ENCODE results near the gene FOXP1. TPM values are rescaled to one million over a fixed set of nuclear protein-coding genes. Genes with fewer than 3 reads are reported as not detected.

The FOXP1 gene
- total RNA-seq, 4 donors from 2014 or later: 13.2 to 46.6 (median 29.2) TPM

GRCh38 chr3:71602256-71602655, 18.7 kb upstream of the FOXP1 start:
- no peak overlapping the region for H3K27ac ChIP-seq
- H3K9me3 ChIP-seq: no peaks in the 10 kb centered on the region
- ATAC-seq (no peak), DNase-seq (no peak)
- intact Hi-C loops (cut with DNase I; ENCODE audit: low total_unique reads): no loop called here
- TF ChIP-seq CTCF (IDR thresholded peaks at IDR 0.05 in 4 of 5, conservative IDR thresholded peaks at IDR 0.05 in 1 of 5) (no peak), POLR2A (IDR thresholded peaks at IDR 0.05) (no peak)
- no peaks in the 10 kb centered on the region for H3K4me1 ChIP-seq
- no peaks in the 10 kb centered on the region for H3K27me3 ChIP-seq
- no peaks in the 10 kb centered on the region for H3K36me3 ChIP-seq
- H3K4me3 ChIP-seq: no peak overlapping the region
- in situ Hi-C loops (cut with MboI; ENCODE audit: low sequenced_read_pairs in 4 of 4): loop anchor here in 2 of 4 donors (25.0 kb wide), 1 partner anchor 1065 kb away; no protein-coding TSS in a partner anchor

GRCh38 chr3:71601811-71602210, 18.3 kb upstream of the FOXP1 start:
- Histone ChIP-seq H3K27me3 (no peaks in the 10 kb centered on the region), H3K9me3 (no peaks in the 10 kb centered on the region), H3K27ac (no peak overlapping the region), H3K4me3 (no peak overlapping the region), H3K4me1 (no peaks in the 10 kb centered on the region), H3K36me3 (no peaks in the 10 kb centered on the region)
- ATAC-seq (no peak), DNase-seq (no peak)
- no peak for TF ChIP-seq CTCF (IDR thresholded peaks at IDR 0.05 in 4 of 5, conservative IDR thresholded peaks at IDR 0.05 in 1 of 5)
- TF ChIP-seq POLR2A (IDR thresholded peaks at IDR 0.05): no peak
- intact Hi-C loops (cut with DNase I; ENCODE audit: low total_unique reads): no loop called here
- in situ Hi-C loops (cut with MboI; ENCODE audit: low sequenced_read_pairs in 4 of 4): loop anchor here in 2 of 4 donors (25.0 kb wide), 1 partner anchor 1065 kb away; no protein-coding TSS in a partner anchor

- H3K27ac ChIP-seq: no peak overlapping the region
- TF ChIP-seq CTCF (IDR thresholded peaks at IDR 0.05 in 4 of 5, conservative IDR thresholded peaks at IDR 0.05 in 1 of 5) (no peak), POLR2A (IDR thresholded peaks at IDR 0.05) (no peak)
Observed at GRCh38 chr3:71600646-71601288, 17.2 kb upstream of the FOXP1 start.

GRCh38 chr3:71599416-71599815, 15.9 kb upstream of the FOXP1 start:
- DNase-seq (no peak), ATAC-seq (no peak)
- Histone ChIP-seq H3K4me1 (no peaks in the 10 kb centered on the region), H3K36me3 (no peaks in the 10 kb centered on the region), H3K27ac (no peak overlapping the region), H3K27me3 (no peaks in the 10 kb centered on the region), H3K9me3 (no peaks in the 10 kb centered on the region), H3K4me3 (no peak overlapping the region)
- in situ Hi-C loops (cut with MboI; ENCODE audit: low sequenced_read_pairs in 4 of 4): loop anchor here in 2 of 4 donors (25.0 kb wide), 3 partner anchors 462 to 1062 kb away; no protein-coding TSS in a partner anchor
- intact Hi-C loops (cut with DNase I; ENCODE audit: low total_unique reads): no loop called here
- no peak for TF ChIP-seq POLR2A (IDR thresholded peaks at IDR 0.05)
- TF ChIP-seq CTCF (IDR thresholded peaks at IDR 0.05 in 4 of 5, conservative IDR thresholded peaks at IDR 0.05 in 1 of 5): no peak

More at GRCh38 chr3:71600646-71601288, 17.2 kb upstream of the FOXP1 start:
- Histone ChIP-seq H3K4me3 (no peak overlapping the region), H3K27me3 (no peaks in the 10 kb centered on the region), H3K9me3 (no peaks in the 10 kb centered on the region), H3K4me1 (no peaks in the 10 kb centered on the region), H3K36me3 (no peaks in the 10 kb centered on the region)
- in situ Hi-C loops (cut with MboI; ENCODE audit: low sequenced_read_pairs in 4 of 4) (loop anchor here in 2 of 4 donors (25.0 kb wide), 1 partner anchor 1063 kb away; no protein-coding TSS in a partner anchor), intact Hi-C loops (cut with DNase I; ENCODE audit: low total_unique reads) (no loop called here)
- DNase-seq (no peak), ATAC-seq (no peak)
